ENCODE data around the gene POLR3GL. TPM values are rescaled to one million over a fixed set of nuclear protein-coding genes. Genes with fewer than 3 reads are reported as not detected.

The POLR3GL gene
- total and polyA plus RNA-seq, 7 experiments from 2014 or later: 20.7 to 113 (median 33.9) TPM

- H3K27ac ChIP-seq (ENCODE audit: low read depth, low read length): no peak overlapping the region
- no peak for ATAC-seq
- CTCF ChIA-PET: interaction anchor here (0.8 to 3.5 kb wide), 5 partner anchors 9 to 171 kb away, joined by 3 to 13 read pairs (median 3); partner anchors contain the start of gene NUDT17
- Mint-ChIP-seq H3K27me3 (peaks cover 35 to 69% (median 40%) of the 10 kb centered on the region in 5 donors), H3K4me3 (no peak overlapping the region), H3K9me3 (peaks cover 0 to 2% (median 0%) of the 10 kb centered on the region in 11 donors), H3K4me1 (peaks cover 4 to 19% (median 17%) of the 10 kb centered on the region in 7 donors), H3K36me3 (peaks cover 0 to 3% (median 0%) of the 10 kb centered on the region in 5 donors), H3K27ac (no peak overlapping the region)
- no peak for DNase-seq
- POLR2A ChIA-PET: interaction anchor here (0.9 to 35.8 kb wide), 5 partner anchors 18 to 89 kb away, joined by 3 to 1779 read pairs (median 5); partner anchors contain the start of genes ANKRD34A, POLR3GL, RBM8A and TXNIP
- peaks cover 4 to 7% of the 10 kb centered on the region in 2 donors for H3K4me1 ChIP-seq (ENCODE audit: control insufficient read depth in 2 of 2, insufficient read depth in 2 of 2, low read length in 2 of 2)
- intact Hi-C loops (cut with micrococcal nuclease): no loop called here
- peaks cover 10 to 11% of the 10 kb centered on the region in 2 donors for H3K27me3 ChIP-seq (ENCODE audit: control insufficient read depth in 2 of 2, insufficient read depth in 2 of 2, low read length in 2 of 2)
- H3K4me3 ChIP-seq (ENCODE audit: low read length): no peak overlapping the region
- no peaks in the 10 kb centered on the region for H3K36me3 ChIP-seq (ENCODE audit: control insufficient read depth in 2 of 3, insufficient read depth in 3 of 3, low read length in 3 of 3)
- H3K9me3 ChIP-seq (ENCODE audit: control insufficient read depth in 2 of 3, low read length in 3 of 3): no peaks in the 10 kb centered on the region
Observed at GRCh38 chr1:146016891-146017290, 52.4 kb downstream of the POLR3GL start.

- H3K36me3 ChIP-seq (ENCODE audit: control insufficient read depth in 2 of 3, insufficient read depth in 3 of 3, low read length in 3 of 3): no peaks in the 10 kb centered on the region
- intact Hi-C loops (cut with micrococcal nuclease): no loop called here
- Mint-ChIP-seq H3K36me3 (peaks cover 0 to 3% (median 0%) of the 10 kb centered on the region in 5 donors), H3K27ac (peak overlapping the region in 2 of 9 donors; percentile 13 to 50), H3K4me1 (peaks cover 0 to 13% (median 10%) of the 10 kb centered on the region in 7 donors), H3K27me3 (peaks cover 38 to 80% (median 56%) of the 10 kb centered on the region in 5 donors), H3K9me3 (peaks cover 0 to 2% (median 0%) of the 10 kb centered on the region in 11 donors), H3K4me3 (peak overlapping the region in 9 of 10 donors; percentile 5 to 63 (median 49))
- no peak overlapping the region for H3K27ac ChIP-seq (ENCODE audit: low read depth, low read length)
- peaks cover 4 to 7% of the 10 kb centered on the region in 2 donors for H3K4me1 ChIP-seq (ENCODE audit: control insufficient read depth in 2 of 2, insufficient read depth in 2 of 2, low read length in 2 of 2)
- H3K9me3 ChIP-seq (ENCODE audit: control insufficient read depth in 2 of 3, low read length in 3 of 3): no peaks in the 10 kb centered on the region
- H3K4me3 ChIP-seq (ENCODE audit: low read length): no peak overlapping the region
- POLR2A ChIA-PET: interaction anchor here (1.1 to 35.8 kb wide), 3 partner anchors 33 to 174 kb away, joined by 3 to 1779 read pairs (median 11); partner anchors contain the start of genes ANKRD34A, NUDT17, POLR3GL and TXNIP
- DNase-seq: no peak
- ATAC-seq: peak; percentile 31
- peaks cover 10 to 15% of the 10 kb centered on the region in 2 donors for H3K27me3 ChIP-seq (ENCODE audit: control insufficient read depth in 2 of 2, insufficient read depth in 2 of 2, low read length in 2 of 2)
- CTCF ChIA-PET: interaction anchor here (3.5 kb wide), 1 partner anchor 174 kb away, joined by 13 read pairs; the partner anchor contains the start of gene NUDT17
Observed at GRCh38 chr1:146019231-146020057, 55.0 kb downstream of the POLR3GL start.

GRCh38 chr1:146020058-146021049, 55.9 kb downstream of the POLR3GL start:
- Histone ChIP-seq H3K4me3 (ENCODE audit: low read length) (no peak overlapping the region), H3K9me3 (ENCODE audit: control insufficient read depth in 2 of 3, low read length in 3 of 3) (no peaks in the 10 kb centered on the region), H3K27me3 (ENCODE audit: control insufficient read depth in 2 of 2, insufficient read depth in 2 of 2, low read length in 2 of 2) (peaks cover 10 to 16% of the 10 kb centered on the region in 2 donors), H3K27ac (ENCODE audit: low read depth, low read length) (no peak overlapping the region), H3K4me1 (ENCODE audit: control insufficient read depth in 2 of 2, insufficient read depth in 2 of 2, low read length in 2 of 2) (peaks cover 4 to 7% of the 10 kb centered on the region in 2 donors), H3K36me3 (ENCODE audit: control insufficient read depth in 2 of 3, insufficient read depth in 3 of 3, low read length in 3 of 3) (no peaks in the 10 kb centered on the region)
- intact Hi-C loops (cut with micrococcal nuclease): no loop called here
- H3K4me1 Mint-ChIP-seq: peaks cover 0 to 13% (median 10%) of the 10 kb centered on the region in 7 donors
- ATAC-seq (no peak), DNase-seq (no peak)
- H3K4me3 Mint-ChIP-seq: peak overlapping the region in 5 of 10 donors; percentile 31 to 63 (median 49)
- H3K9me3 Mint-ChIP-seq: peaks cover 0 to 2% (median 0%) of the 10 kb centered on the region in 11 donors
- CTCF ChIA-PET: interaction anchor here (1.8 to 1.9 kb wide), 2 partner anchors 15 to 44 kb away, joined by 5 to 7 read pairs; no protein-coding TSS in a partner anchor
- peaks cover 38 to 82% (median 56%) of the 10 kb centered on the region in 5 donors for H3K27me3 Mint-ChIP-seq
- H3K27ac Mint-ChIP-seq: no peak overlapping the region
- POLR2A ChIA-PET: interaction anchor here (1.1 to 35.8 kb wide), 2 partner anchors 34 to 175 kb away, joined by 3 to 1779 read pairs; partner anchors contain the start of genes NUDT17 and TXNIP
- H3K36me3 Mint-ChIP-seq: peaks cover 0 to 3% (median 0%) of the 10 kb centered on the region in 5 donors

GRCh38 chr1:146021050-146021445, 56.6 kb downstream of the POLR3GL start:
- Mint-ChIP-seq H3K9me3 (peaks cover 0 to 2% (median 0%) of the 10 kb centered on the region in 11 donors), H3K36me3 (peaks cover 0 to 3% (median 0%) of the 10 kb centered on the region in 5 donors), H3K27me3 (peaks cover 38 to 85% (median 56%) of the 10 kb centered on the region in 5 donors), H3K27ac (no peak overlapping the region), H3K4me1 (peaks cover 0 to 13% (median 10%) of the 10 kb centered on the region in 7 donors), H3K4me3 (no peak overlapping the region)
- Histone ChIP-seq H3K27ac (ENCODE audit: low read depth, low read length) (no peak overlapping the region), H3K9me3 (ENCODE audit: control insufficient read depth in 2 of 3, low read length in 3 of 3) (no peaks in the 10 kb centered on the region), H3K4me3 (ENCODE audit: low read length) (no peak overlapping the region), H3K27me3 (ENCODE audit: control insufficient read depth in 2 of 2, insufficient read depth in 2 of 2, low read length in 2 of 2) (peaks cover 10 to 16% of the 10 kb centered on the region in 2 donors), H3K36me3 (ENCODE audit: control insufficient read depth in 2 of 3, insufficient read depth in 3 of 3, low read length in 3 of 3) (no peaks in the 10 kb centered on the region), H3K4me1 (ENCODE audit: control insufficient read depth in 2 of 2, insufficient read depth in 2 of 2, low read length in 2 of 2) (peaks cover 4 to 7% of the 10 kb centered on the region in 2 donors)
- DNase-seq (no peak), ATAC-seq (no peak)
- POLR2A ChIA-PET: interaction anchor here (1.2 to 35.8 kb wide), 2 partner anchors 34 to 103 kb away, joined by 4 to 1779 read pairs; partner anchors contain the start of genes PEX11B and TXNIP
- CTCF ChIA-PET: interaction anchor here (1.8 to 1.9 kb wide), 2 partner anchors 14 to 45 kb away, joined by 5 to 7 read pairs; no protein-coding TSS in a partner anchor
- intact Hi-C loops (cut with micrococcal nuclease): no loop called here

- H3K27ac ChIP-seq (ENCODE audit: low read depth, low read length): no peak within 1 kb of the TSS
- ATAC-seq (no peak), DNase-seq (no peak)
- H3K9me3 ChIP-seq (ENCODE audit: control insufficient read depth in 2 of 3, low read length in 3 of 3): no peaks in the 10 kb centered on the region
- Mint-ChIP-seq H3K36me3 (peaks cover 0 to 3% (median 0%) of the 10 kb centered on the region in 5 donors), H3K9me3 (peaks cover 0 to 2% (median 0%) of the 10 kb centered on the region in 11 donors), H3K27ac (peak within 1 kb of the TSS in 1 of 9 donors; percentile 17), H3K4me1 (peaks cover 0 to 13% (median 10%) of the 10 kb centered on the region in 7 donors), H3K4me3 (no peak within 1 kb of the TSS), H3K27me3 (peaks cover 38 to 86% (median 56%) of the 10 kb centered on the region in 5 donors)
- H3K27me3 ChIP-seq (ENCODE audit: control insufficient read depth in 2 of 2, insufficient read depth in 2 of 2, low read length in 2 of 2): peaks cover 10 to 16% of the 10 kb centered on the region in 2 donors
- no peak within 1 kb of the TSS for H3K4me3 ChIP-seq (ENCODE audit: low read length)
- ChIA-PET POLR2A (interaction anchor here (1.2 to 35.8 kb wide), 2 partner anchors 35 to 104 kb away, joined by 4 to 1779 read pairs; partner anchors contain the start of genes PEX11B and TXNIP), CTCF (interaction anchor here (0.6 to 1.9 kb wide), 5 partner anchors 13 to 176 kb away, joined by 3 to 7 read pairs (median 3); partner anchors contain the start of gene NUDT17)
- H3K36me3 ChIP-seq (ENCODE audit: control insufficient read depth in 2 of 3, insufficient read depth in 3 of 3, low read length in 3 of 3): no peaks in the 10 kb centered on the region
- intact Hi-C loops (cut with micrococcal nuclease): no loop called here
- H3K4me1 ChIP-seq (ENCODE audit: control insufficient read depth in 2 of 2, insufficient read depth in 2 of 2, low read length in 2 of 2): peaks cover 4 to 7% of the 10 kb centered on the region in 2 donors
Observed at GRCh38 chr1:146021622-146022402, 57.3 kb downstream of the POLR3GL start, which contains the start of gene HJV. TSS of gene HJV (minus strand) at chr1:146021735. CDS start at chr1:146020231, 1,504 bp downstream.
